HEK293 (cell line): ENCODE results near the gene RAET1G.
"Not testable (repeated sequence)": the region's sequence is repeated elsewhere in the genome, so short reads cannot be mapped to it uniquely, and the experiment has no call there.

ENCODE experiments used
- CTCF ChIA-PET: fragments of 350-600 bp; formaldehyde crosslinking; extraction: SDS; loops from one replicate; lab custom pipeline; 2021; ENCODE audit warnings: antibody characterized with exemption; lab: Yijun Ruan, JAX
- POLR2A ChIA-PET: fragments of 300-600 bp; formaldehyde crosslinking; extraction: SDS; loops from one replicate; lab custom pipeline; 2020; ENCODE audit warnings: antibody characterized with exemption, inconsistent platforms; lab: Yijun Ruan, JAX
- H3K27ac ChIP-seq: fragments of 200-500 bp; sonication (Bioruptor generic); 2 replicates; pipeline ENCODE4 v1.5.1; 2014; ENCODE audit warnings: low read depth, low read length, control low read depth, inconsistent platforms; ENCODE audit errors: extremely low read depth
- H3K36me3 ChIP-seq, 2 experiments: fragments of 200-500 bp in 1 of 2; sonication (Bioruptor generic) in 1 of 2; 1 replicate in 1 of 2; 2 replicates in 1 of 2; pipeline ENCODE4 v1.5.1; 2014 to 2017; ENCODE audit warnings: inconsistent platforms in 2 of 2, low read length in 2 of 2; ENCODE audit not compliant: control insufficient read depth in 2 of 2, insufficient read depth in 1 of 2
- H3K4me1 ChIP-seq: fragments of 200-500 bp; sonication (Bioruptor generic); 2 replicates; pipeline ENCODE4 v1.5.1; 2014; ENCODE audit warnings: mild to moderate bottlenecking, low read length, inconsistent platforms; ENCODE audit not compliant: control insufficient read depth, insufficient read depth
- H3K4me3 ChIP-seq: 2 replicates; pipeline ENCODE4 v1.5.1; 2011; ENCODE audit warnings: low read depth, mild to moderate bottlenecking, control low read depth, low read length, moderate library complexity
- H3K9me3 ChIP-seq: fragments of 200-500 bp; sonication (Bioruptor generic); 2 replicates; pipeline ENCODE4 v1.5.1; 2014; ENCODE audit warnings: low read depth, low read length, inconsistent platforms; ENCODE audit not compliant: control insufficient read depth, insufficient read depth
- AEBP2 ChIP-seq: fragments of 450-650 bp; formaldehyde crosslinking; IDR thresholded peaks from 2 replicates; pipeline ENCODE4 v1.5.1; 2016; ENCODE audit warnings: missing biosample characterization, missing genetic modification characterization, borderline replicate concordance
- GLIS2 ChIP-seq: fragments of 450-650 bp; formaldehyde crosslinking; IDR thresholded peaks from 2 replicates; pipeline ENCODE4 v1.5.1; 2016; ENCODE audit warnings: missing biosample characterization, missing genetic modification characterization
- KLF17 ChIP-seq: fragments of 450-650 bp; formaldehyde crosslinking; IDR thresholded peaks from 2 replicates; pipeline ENCODE4 v1.5.1; 2016; ENCODE audit warnings: missing biosample characterization, missing genetic modification characterization
- KLF8 ChIP-seq: fragments of 450-650 bp; formaldehyde crosslinking; IDR thresholded peaks from 2 replicates; pipeline ENCODE4 v1.5.1; 2016; ENCODE audit warnings: missing biosample characterization, missing genetic modification characterization
- PRDM6 ChIP-seq: fragments of 450-650 bp; formaldehyde crosslinking; IDR thresholded peaks from 2 replicates; pipeline ENCODE4 v1.5.1; 2017; ENCODE audit warnings: missing biosample characterization, missing genetic modification characterization
- ZBTB17 ChIP-seq: fragments of 450-650 bp; formaldehyde crosslinking; IDR thresholded peaks from 2 replicates; pipeline ENCODE4 v1.5.1; 2016; ENCODE audit warnings: missing biosample characterization, missing genetic modification characterization
- ZFP37 ChIP-seq: fragments of 450-650 bp; formaldehyde crosslinking; IDR thresholded peaks from 2 replicates; pipeline ENCODE4 v1.5.1; 2016; ENCODE audit warnings: missing biosample characterization, missing genetic modification characterization
- ZNF114 ChIP-seq: fragments of 450-650 bp; formaldehyde crosslinking; IDR thresholded peaks from 2 replicates; pipeline ENCODE4 v1.5.0; 2017; ENCODE audit warnings: missing biosample characterization, missing genetic modification characterization
- ZNF155 ChIP-seq: fragments of 450-650 bp; formaldehyde crosslinking; IDR thresholded peaks from 2 replicates; pipeline ENCODE4 v1.5.1; 2016; ENCODE audit warnings: missing biosample characterization, missing genetic modification characterization
- ZNF366 ChIP-seq: fragments of 450-650 bp; formaldehyde crosslinking; conservative IDR thresholded peaks from 2 replicates; pipeline ENCODE4 v1.5.1; 2016; ENCODE audit warnings: missing biosample characterization, missing genetic modification characterization
- ZNF398 ChIP-seq: fragments of 450-650 bp; formaldehyde crosslinking; IDR thresholded peaks from 2 replicates; pipeline ENCODE4 v1.5.1; 2017; ENCODE audit warnings: missing biosample characterization, missing genetic modification characterization
- ZNF426 ChIP-seq: fragments of 450-650 bp; formaldehyde crosslinking; IDR thresholded peaks from 2 replicates; pipeline ENCODE4 v1.5.1; 2017; ENCODE audit warnings: missing biosample characterization, missing genetic modification characterization, mild to moderate bottlenecking, inconsistent platforms, moderate library complexity
- ZNF473 ChIP-seq: fragments of 450-650 bp; formaldehyde crosslinking; IDR thresholded peaks from 2 replicates; pipeline ENCODE4 v1.5.1; 2017; ENCODE audit warnings: missing biosample characterization, missing genetic modification characterization
- ZNF610 ChIP-seq: fragments of 450-650 bp; formaldehyde crosslinking; IDR thresholded peaks from 2 replicates; pipeline ENCODE4 v1.5.1; 2016; ENCODE audit warnings: missing biosample characterization, missing genetic modification characterization, borderline replicate concordance
- ZNF624 ChIP-seq: fragments of 450-650 bp; formaldehyde crosslinking; IDR thresholded peaks from 2 replicates; pipeline ENCODE4 v1.5.1; 2017; ENCODE audit warnings: missing biosample characterization, missing genetic modification characterization
- ZNF830 ChIP-seq: fragments of 450-650 bp; IDR thresholded peaks from 2 replicates; pipeline ENCODE4 v1.5.0; 2018; ENCODE audit warnings: missing biosample characterization, missing genetic modification characterization, low read depth, mild to moderate bottlenecking, moderate library complexity
- ZSCAN30 ChIP-seq: fragments of 450-650 bp; IDR thresholded peaks from 2 replicates; pipeline ENCODE4 v1.5.1; 2018; ENCODE audit warnings: missing biosample characterization, mild to moderate bottlenecking, missing genetic modification characterization, moderate library complexity
- ZXDB ChIP-seq: fragments of 450-650 bp; formaldehyde crosslinking; IDR thresholded peaks from 2 replicates; pipeline ENCODE4 v1.5.1; 2016; ENCODE audit warnings: missing biosample characterization, missing genetic modification characterization

The RAET1G gene

GRCh38 chr6:149948011-149948410 lies 25.1 kb upstream of the RAET1G start:
- TF ChIP-seq ZBTB17 (tag by site-specific recombination) (no peak), ZNF624 (no peak), ZNF830 (tag by site-specific recombination) (no peak), ZNF473 (tag by site-specific recombination) (no peak), ZSCAN30 (tag by site-specific recombination) (no peak), PRDM6 (tag by site-specific recombination) (no peak), ZXDB (tag by site-specific recombination) (no peak), GLIS2 (tag by site-specific recombination) (no peak), ZNF426 (tag by site-specific recombination) (no peak), ZNF155 (tag by site-specific recombination) (no peak), AEBP2 (tag by site-specific recombination) (no peak), ZNF366 (tag by site-specific recombination) (no peak), KLF8 (no peak), ZNF114 (tag by site-specific recombination) (no peak), KLF17 (tag by site-specific recombination) (no peak), ZFP37 (no peak), ZNF610 (no peak), ZNF398 (tag by site-specific recombination) (no peak)
- H3K36me3 ChIP-seq: peaks cover 0 to 7% of the 10 kb centered on the region in 2 experiments; a peak in 1 of 3 replicates
- ChIA-PET POLR2A (interaction anchor here (3.0 kb wide), 1 partner anchor 16 kb away, joined by 10 read pairs; the partner anchor contains the start of gene ULBP1), CTCF (interaction anchor here (0.6 to 1.3 kb wide), 3 partner anchors 43 to 71 kb away, joined by 3 read pairs; no protein-coding TSS in a partner anchor)
- H3K9me3 ChIP-seq: no peaks in the 10 kb centered on the region
- H3K4me3 ChIP-seq: no peak overlapping the region
- H3K4me1 ChIP-seq: no peaks in the 10 kb centered on the region
- no peak overlapping the region for H3K27ac ChIP-seq

- ChIA-PET CTCF (interaction anchor here (1.2 to 1.3 kb wide), 2 partner anchors 44 to 69 kb away, joined by 3 read pairs; no protein-coding TSS in a partner anchor), POLR2A (interaction anchor here (3.0 kb wide), 1 partner anchor 16 kb away, joined by 10 read pairs; the partner anchor contains the start of gene ULBP1)
- H3K27ac ChIP-seq, H3K4me3 ChIP-seq, H3K9me3 ChIP-seq, H3K4me1 ChIP-seq, H3K36me3 ChIP-seq: not testable (repeated sequence)
Measured at GRCh38 chr6:149947533-149947932, 24.6 kb upstream of the RAET1G start.

GRCh38 chr6:149946631-149947030 lies 23.7 kb upstream of the RAET1G start:
- CTCF ChIA-PET: interaction anchor here (0.6 kb wide), 1 partner anchor 119 kb away, joined by 4 read pairs; no protein-coding TSS in a partner anchor
- H3K4me1 ChIP-seq, H3K9me3 ChIP-seq, H3K36me3 ChIP-seq, H3K4me3 ChIP-seq, POLR2A ChIA-PET, H3K27ac ChIP-seq: not testable (repeated sequence)

GRCh38 chr6:149945276-149945675 lies 22.4 kb upstream of the RAET1G start:
- CTCF ChIA-PET, POLR2A ChIA-PET, H3K9me3 ChIP-seq, H3K36me3 ChIP-seq, H3K27ac ChIP-seq, H3K4me3 ChIP-seq, H3K4me1 ChIP-seq: not testable (repeated sequence)

GRCh38 chr6:149943321-149943720 lies 20.4 kb upstream of the RAET1G start:
- H3K9me3 ChIP-seq, H3K27ac ChIP-seq, H3K4me3 ChIP-seq, CTCF ChIA-PET, H3K4me1 ChIP-seq, H3K36me3 ChIP-seq, POLR2A ChIA-PET: not testable (repeated sequence)
